Activated effector memory CD4-positive, alpha-beta T cell treated with Interleukin-2 at 50 U/mL for 16 hours (primary cell): ENCODE measurements around the gene SMR3B.

ENCODE experiments used
- DNase-seq: peaks from one replicate; pipeline ENCODE4 v3.0.0-alpha.2; 2020

The SMR3B gene

DNA sequence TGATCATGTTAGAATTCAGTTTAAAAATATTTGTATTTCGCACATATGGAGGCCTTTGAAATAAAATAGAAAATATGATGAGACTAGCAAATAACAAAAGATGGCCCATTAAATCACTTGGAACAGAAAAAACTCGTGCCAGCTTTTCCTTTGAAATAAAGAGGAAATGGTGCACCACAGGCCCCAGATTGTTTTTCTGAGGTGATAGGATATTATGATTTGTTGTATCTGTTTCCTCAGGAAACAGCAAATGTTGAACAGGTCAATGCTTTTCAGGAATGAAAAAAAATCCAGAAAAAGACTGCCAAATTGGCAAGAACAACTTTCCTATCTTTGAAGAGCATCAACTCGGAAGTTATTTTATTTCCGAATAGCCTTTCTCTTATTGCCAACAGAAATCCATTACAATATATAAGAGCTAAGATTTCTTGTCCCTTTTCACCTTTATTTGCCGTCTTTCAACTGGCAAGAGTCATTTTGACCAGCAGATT is at the start of gene SMR3B:
Gene SMR3B (plus strand): TSS at position 441 of the 491 bp plus-strand sequence. CDS start 1,380 bp downstream, outside the sequence.
- DNase-seq, result no peak

DNA sequence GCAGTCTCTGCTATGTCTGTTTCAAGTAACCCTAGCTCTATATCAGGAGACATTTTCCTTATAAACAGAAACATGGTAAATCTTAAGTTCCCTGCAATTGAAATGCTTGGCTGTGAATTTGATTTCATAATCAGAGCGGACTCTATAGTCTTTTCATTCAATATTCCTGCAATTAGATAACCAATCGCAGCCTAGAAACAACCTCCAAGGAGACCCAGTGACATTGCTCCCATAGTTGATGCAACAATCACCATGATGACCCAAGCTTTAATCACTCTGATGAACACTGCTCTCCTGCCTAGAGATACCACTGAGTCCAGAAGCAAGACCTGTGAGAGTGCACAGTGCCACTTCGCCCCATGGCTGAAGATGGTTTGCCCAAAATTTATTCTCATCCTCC is 48.2 kb upstream of the SMR3B start, which contains the start of gene CABS1:
Gene CABS1 (plus strand): TSS at position 301 of the 400 bp plus-strand sequence. CDS start 59 bp downstream, at position 360.
- no peak for DNase-seq

DNA sequence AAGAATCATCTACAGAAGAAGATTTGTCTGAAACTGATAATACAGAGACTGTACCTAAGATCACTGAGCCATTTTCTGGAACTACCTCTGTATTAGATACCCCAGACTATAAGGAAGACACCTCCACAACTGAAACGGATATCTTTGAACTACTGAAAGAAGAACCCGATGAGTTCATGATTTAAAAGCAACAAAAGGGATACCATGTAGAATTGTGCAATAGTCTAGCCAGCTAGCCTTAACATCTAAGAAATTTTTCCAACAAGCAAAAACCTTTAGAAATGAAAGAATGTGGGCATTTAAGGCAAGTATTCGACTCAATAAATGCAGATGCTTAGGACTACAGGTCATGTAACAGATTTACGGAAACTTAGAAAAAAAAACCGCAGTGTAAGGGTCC is 46.9 kb upstream of the SMR3B start:
- no peak for DNase-seq

DNA sequence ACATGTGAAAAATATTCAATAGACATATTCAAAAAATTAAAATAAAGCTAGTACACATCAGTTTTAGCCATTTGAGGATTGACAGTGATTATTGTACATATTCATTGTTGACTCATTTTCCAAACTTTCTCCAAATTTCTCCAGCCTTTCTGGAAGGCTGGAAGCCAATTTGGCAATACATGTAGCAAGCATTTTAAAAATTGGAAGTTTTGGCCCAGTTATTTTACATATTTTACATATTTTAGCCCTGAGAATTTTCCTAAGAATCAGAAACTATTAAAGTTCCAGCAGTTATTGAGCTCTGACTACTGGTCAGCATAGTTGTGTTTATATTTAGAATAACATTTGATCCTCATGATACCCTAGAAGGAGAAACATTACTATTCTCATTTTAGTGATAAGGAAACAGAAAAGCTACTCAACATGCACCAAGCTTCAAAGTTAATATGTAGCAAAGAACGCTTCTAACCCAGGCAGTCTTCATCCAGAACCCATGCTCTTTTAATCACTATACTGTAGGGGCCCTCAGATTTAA is 45.0 kb upstream of the SMR3B start:
- no peak for DNase-seq

DNA sequence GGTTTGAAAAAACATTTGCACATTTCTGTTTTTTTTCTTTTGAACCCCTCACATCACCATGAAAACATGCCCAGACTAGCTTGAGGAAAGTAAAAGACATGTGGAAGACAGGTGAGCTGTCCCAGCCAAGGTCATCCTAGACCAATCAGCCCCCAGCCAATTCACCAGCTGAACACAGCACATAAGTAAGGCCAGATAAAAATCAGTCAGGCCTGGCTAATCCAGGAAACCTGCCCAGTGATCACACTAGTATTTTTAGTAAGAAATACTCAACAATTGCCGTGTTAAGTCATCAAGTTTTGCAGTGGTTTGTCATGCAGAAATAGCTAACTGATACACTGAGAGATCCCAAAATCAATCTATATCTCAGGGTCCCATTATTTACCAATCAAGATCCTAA is 26.7 kb upstream of the SMR3B start:
- no peak for DNase-seq

DNA sequence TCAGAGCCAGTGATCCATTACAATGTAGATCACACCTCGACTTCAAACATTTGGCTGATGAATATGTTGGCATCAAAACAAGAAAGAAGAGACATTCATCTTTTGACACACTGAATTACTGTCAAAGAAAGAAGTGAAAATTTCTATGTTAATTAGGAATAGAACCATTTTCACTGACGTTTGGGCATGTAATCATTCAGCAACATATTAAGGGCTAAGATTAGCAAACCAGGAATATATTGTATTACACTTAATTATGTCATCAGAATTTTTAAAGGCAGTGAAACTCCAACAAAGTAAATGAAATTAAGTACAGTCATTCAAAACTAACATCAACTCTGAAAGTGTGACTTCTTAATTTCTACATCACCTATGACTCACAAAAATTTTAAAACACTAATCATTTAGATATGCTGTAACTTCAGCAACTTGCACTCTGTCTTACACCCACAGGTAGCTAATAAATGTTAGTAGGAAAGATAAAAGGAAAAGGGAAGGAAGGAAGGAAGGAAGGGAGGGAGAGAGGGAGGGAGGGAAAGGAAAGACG is 23.7 kb upstream of the SMR3B start:
- no peak for DNase-seq

DNA sequence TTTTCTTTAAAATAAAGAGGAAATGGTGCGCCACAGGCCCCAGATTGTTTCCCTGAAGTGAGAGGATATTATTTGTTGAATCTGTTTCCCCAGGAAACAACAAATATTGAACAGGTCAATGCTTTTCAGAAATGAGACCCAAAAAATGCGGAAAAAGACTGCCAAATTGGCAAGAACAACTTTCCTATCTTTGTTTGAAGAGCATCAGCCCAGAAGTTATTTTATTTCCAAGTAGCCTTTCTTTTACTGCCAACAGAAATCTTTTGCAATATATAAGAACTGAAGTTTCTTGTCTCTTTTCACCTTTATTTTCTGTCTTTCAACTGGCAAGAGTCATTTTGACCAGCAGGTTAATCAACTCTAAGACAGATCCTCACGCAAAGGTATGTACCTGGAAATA is 22.5 kb upstream of the SMR3B start, which contains the start of gene SMR3A:
Gene SMR3A (plus strand): TSS at position 301 of the 400 bp plus-strand sequence. CDS start 1,356 bp downstream, outside the sequence.
- no peak for DNase-seq

DNA sequence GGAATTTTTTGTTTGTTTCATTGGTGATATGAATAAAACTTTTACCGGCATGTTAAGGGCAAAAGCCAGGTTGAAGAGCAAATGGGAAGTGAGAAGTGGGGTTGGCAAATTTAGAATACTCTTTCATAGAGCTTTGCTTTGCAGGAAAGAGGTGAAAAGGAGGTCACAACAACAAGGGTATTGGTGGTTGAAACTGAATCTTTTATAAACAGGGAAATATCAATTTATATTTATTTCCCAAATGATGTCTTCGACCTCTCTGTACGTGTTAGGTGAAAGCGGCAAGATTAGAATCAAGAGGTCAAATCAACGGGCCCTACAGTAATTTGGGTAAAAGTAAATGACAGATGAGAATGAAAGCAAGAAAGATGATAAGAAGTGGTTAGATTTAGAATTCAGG is 18.9 kb upstream of the SMR3B start:
- DNase-seq, result no peak

DNA sequence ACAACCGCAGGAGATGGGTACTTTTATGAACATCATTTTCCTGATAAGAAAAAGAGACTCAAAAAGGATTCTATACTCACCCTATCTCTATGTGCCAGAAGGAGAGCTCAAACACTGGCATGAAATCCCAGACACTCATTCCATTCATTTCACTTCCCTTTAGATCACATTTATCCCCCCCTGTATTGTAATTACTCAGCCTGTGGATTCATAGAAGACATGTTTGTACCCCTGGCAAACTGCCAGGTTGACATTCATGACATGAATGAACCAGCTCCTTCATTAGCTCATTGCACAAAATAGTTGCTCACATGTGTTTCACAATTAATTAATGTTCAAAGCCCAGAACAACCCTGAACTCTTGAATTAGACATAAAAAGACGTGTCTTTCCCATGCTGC is 17.5 kb upstream of the SMR3B start:
- DNase-seq, result no peak

DNA sequence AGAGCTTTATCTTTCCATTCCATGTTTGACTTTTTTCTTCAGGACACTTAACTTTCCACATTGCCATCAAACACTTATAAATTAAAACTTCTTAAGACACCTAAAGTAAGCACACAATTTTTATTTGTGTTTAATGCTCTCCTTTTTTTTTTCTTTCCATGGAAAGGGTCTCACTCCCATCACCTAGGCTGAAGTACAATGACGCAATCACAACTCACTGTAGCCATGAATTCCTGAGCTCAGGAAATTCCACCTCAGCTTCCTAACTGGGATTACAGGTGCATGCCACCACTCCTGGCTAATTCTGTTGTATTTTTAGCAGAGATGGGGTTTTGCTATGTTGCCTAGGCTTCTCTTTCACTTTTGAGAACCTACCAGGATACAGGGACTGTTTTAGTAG is 15.1 kb upstream of the SMR3B start:
- DNase-seq, result no peak

DNA sequence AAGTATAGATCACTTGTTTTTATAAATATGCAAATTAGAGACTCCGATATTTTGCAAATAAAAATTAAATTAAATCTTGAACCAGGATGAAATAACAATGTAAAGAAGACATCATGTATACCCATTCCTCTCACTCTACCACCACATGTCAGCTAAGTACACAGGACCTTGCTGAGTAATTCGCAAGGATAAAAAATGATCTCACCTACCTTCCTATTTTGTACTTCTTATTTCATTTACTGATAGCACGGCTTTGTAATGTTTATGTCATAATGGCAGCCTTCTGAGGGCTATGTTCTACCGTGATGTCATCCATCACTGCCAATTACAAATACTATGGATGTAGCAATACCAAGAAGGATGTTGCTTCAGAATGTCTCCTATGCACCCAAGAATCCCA is 10.9 kb upstream of the SMR3B start:
- no peak for DNase-seq

DNA sequence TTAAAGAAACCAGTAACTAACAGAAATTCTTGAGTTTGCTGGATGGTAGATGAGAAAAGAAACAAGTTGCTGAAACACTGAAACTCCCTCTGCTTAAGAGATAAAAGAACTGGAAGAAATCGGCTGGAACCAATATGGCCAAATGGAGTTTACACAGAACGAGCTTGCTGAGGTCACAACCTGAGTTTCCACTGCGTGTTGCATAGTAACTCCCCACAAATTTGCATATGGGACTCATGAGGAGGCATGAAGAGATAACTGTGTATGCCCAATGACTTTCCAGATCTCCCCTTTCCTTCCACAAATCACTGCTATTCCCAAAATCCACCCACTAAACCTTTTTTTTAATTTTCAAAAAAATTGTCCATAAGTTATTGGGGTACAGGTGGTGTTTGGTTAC is 10.2 kb upstream of the SMR3B start:
- no peak for DNase-seq

DNA sequence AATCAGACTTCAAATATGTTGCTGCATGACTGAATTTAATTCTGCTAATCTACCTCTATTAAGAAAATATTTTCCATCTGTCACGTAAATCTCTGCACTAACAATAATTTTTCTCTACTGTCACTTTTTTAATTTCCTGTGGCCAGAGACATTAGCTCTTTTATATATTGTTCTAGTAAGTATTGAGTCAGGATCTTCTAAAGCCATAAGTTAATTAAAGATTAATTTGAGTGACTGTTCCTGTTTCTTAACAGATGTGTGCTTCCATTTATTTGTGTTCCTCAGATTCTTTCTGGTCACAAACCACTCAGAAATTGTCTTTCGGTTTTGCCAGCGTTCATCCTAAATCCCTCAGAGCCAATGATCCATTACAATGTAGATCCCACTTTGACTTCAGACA is 2.4 kb upstream of the SMR3B start:
- DNase-seq, result no peak

DNA sequence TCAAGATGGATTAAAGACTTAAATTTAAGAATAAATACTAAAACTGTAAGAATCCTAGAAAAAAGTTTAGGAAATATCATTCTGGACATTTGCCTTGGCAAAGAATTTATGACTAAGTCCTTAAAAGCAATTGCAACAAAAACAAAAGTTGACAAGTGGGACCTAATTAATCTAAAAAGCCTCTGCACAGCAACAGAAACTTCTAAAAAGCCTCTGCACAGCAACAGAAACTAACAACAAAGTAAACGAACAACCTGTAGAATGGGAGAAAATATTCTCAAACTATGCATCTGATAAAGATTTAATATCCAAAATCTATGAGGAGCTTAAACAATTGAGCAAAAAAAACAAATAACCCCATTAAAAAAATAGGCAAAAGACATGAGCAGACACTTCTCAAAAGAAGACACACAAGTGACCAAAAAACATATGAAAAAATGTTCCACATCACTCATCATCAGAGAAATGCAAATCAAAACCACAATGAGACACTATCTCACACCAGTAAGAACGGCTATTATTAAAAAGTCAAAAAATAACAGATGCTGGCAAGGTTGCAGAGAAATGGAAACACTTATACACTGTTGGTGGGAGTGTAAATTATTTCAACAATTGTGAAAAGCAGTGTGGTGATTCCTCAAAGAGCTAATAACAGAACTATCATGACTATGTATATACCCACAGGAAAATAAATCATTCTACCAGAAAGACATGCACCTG is 9.3 kb downstream of the SMR3B start:
- DNase-seq, result no peak

DNA sequence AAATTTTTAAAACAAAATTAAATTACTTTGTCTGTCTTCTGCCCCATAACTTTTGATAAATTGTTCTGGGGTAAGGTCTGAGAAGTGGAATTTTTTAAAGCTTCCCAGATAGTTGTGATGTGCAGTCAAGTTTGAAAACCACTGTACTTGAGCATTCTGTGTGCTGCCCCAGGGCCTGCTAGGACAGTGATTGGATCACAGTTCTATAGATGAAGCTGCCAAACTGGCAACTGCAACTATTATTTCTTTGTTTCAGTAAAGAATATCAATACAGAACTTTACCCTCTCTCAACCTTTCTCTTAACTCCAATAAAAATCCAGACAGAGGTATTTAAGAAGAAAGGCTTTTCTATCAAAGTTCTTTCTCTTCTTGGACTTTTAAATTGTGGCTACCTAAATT is 14.6 kb downstream of the SMR3B start, which contains the start of gene OPRPN:
Gene OPRPN (plus strand): TSS at position 361 of the 400 bp plus-strand sequence. CDS start 1,346 bp downstream, outside the sequence.
- DNase-seq, result no peak

DNA sequence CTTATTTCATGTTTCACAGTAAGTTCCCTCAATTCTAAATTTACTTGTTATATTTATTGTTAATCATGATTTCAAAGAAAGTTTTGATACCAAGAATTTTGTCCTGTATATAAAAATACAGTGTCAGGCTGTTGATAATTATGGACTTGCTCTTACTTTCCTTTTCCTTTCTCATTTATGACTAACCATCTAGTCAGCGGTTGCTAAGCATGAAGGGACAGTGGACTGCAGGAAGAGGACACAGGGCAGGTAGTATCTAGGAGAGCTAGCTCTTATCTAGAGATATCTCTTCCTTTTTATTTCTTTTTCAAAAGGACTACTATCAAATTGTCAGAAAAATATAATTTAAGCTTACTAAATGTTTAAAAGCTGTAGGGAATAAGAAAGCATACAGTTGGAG is 16.4 kb downstream of the SMR3B start:
- DNase-seq, result no peak

DNA sequence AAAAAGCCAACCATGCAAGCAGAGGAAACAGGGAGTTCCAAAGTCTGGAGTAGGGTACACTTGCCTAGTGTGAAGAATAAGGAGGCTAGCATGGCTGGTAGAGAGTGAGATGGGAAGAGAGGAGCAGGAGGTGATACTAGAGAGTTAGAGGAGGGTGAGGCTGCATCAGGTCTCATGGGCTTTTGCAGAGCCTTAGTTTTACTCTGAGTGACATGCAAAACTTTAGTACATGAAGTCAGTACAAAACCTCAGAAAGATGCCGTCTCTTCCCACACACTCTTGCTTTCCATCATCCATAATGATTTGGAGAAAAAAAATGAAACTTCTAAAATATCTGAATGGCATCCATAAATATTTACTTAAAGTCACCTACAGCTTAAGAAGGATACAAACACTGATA is 19.8 kb downstream of the SMR3B start:
- no peak for DNase-seq

DNA sequence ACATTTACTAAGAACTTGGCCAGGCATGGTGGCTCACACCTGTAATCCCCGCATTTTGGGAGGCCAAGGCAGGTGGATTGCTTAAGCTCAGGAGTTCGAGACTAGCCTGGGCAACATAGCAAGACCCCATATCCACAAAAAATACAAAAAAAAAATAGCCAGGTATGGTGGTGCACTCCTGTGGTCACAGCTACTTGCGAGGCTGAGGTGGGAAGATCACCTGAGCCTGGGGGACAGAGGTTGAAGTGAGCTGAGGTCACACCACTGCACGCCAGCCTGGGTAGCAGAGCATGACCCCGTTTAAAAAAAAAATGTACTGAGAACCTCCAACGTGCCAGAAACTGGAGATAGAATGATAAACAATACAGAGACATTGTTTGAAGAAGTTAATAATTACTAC is 22.8 kb downstream of the SMR3B start:
- DNase-seq, result no peak

DNA sequence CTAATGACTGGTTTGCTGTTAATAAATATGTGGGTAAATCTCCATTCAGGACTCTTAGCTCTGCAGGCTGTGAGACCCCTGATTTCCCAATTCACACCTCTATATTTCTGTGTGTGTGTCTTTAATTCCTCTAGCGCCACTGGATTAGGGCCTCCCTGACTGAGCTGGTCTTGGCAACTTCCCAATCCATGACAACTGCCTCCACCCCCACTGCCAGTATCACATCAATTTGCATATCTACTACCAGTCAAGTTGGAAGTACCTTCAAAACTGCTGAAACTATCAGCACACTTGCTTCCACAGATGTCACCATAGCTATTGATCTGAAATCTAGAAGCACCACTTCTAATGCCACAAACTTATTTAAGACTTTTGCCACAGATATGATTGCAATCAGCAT is 42.4 kb downstream of the SMR3B start:
- DNase-seq, result no peak

DNA sequence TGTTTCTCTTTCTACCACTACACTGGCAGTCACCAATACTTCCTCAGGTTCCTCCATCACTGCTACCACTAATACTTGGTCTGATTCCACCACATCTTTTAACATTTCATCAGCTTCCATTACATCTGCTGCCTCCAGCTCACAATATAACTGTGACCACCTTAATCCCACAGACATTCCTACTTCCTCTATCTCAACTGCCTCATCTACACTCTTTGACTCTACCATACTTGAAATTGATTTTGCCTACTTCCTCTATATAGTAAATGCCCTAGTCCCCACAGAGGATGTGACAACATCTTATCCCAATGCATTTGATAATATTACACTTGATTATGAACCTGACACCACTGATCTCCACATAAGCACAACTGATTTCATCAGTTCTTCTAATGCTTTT is 43.9 kb downstream of the SMR3B start:
- no peak for DNase-seq

DNA sequence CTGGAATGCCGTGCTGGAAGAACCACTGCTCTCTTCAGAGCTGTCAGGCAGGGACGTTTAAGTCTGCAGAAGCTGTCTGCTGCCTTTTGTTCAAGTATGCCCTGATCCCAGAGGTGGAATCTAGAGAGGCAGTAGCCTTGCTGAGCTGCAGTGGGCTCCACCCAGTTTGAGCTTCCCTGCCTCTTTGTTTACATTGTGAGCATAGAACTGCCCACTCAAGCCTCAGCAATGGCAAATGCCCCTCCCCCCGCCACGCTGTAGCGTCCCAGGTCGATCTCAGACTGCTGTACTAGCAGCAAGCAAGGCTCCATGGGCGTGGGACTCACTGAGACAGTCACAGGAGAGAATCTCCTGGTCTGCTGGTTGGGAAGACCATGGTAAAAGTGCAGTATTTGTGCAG is 54.3 kb downstream of the SMR3B start:
- no peak for DNase-seq
